Activated gamma-delta T cell treated with anti-CD3 and anti-CD28 coated beads, Interleukin-2, amount 50 U/mL, for 16 hours (primary cell): ENCODE measurements around the gene PIK3R6.

ENCODE experiments used
- DNase-seq: peaks from one replicate; pipeline ENCODE4 v3.0.0-alpha.2; 2020; ENCODE audit warnings: low read depth

Gene PIK3R6

GRCh38 chr17:8894673-8895578 lies 27.5 kb upstream of the PIK3R6 start:
- peak; percentile 22 for DNase-seq

- no peak for DNase-seq
Measured at GRCh38 chr17:8894202-8894671, 26.8 kb upstream of the PIK3R6 start.

GRCh38 chr17:8893621-8894201 lies 26.2 kb upstream of the PIK3R6 start:
- DNase-seq, result no peak

GRCh38 chr17:8893059-8893458 lies 25.6 kb upstream of the PIK3R6 start:
- DNase-seq, result no peak

- no peak for DNase-seq
Measured at GRCh38 chr17:8892338-8892690, 24.8 kb upstream of the PIK3R6 start.

GRCh38 chr17:8890671-8891070 lies 23.2 kb upstream of the PIK3R6 start:
- DNase-seq, result no peak

- no peak for DNase-seq
Measured at GRCh38 chr17:8889458-8890210, 22.2 kb upstream of the PIK3R6 start.

GRCh38 chr17:8888704-8889302 lies 21.3 kb upstream of the PIK3R6 start:
- no peak for DNase-seq

- no peak for DNase-seq
Measured at GRCh38 chr17:8887834-8888703, 20.6 kb upstream of the PIK3R6 start.

GRCh38 chr17:8887301-8887700 lies 19.8 kb upstream of the PIK3R6 start:
- DNase-seq, result no peak

GRCh38 chr17:8885967-8886684 lies 18.7 kb upstream of the PIK3R6 start:
- no peak for DNase-seq

- DNase-seq, result peak; percentile 53
Measured at GRCh38 chr17:8885163-8885966, 17.9 kb upstream of the PIK3R6 start.

GRCh38 chr17:8884336-8884990 lies 17.0 kb upstream of the PIK3R6 start:
- no peak for DNase-seq

- no peak for DNase-seq
Measured at GRCh38 chr17:8883353-8883752, 15.9 kb upstream of the PIK3R6 start.

GRCh38 chr17:8881606-8882005 lies 14.1 kb upstream of the PIK3R6 start:
- DNase-seq, result no peak

GRCh38 chr17:8880466-8880865 lies 13.0 kb upstream of the PIK3R6 start:
- no peak for DNase-seq

- no peak for DNase-seq
Measured at GRCh38 chr17:8879410-8879809, 11.9 kb upstream of the PIK3R6 start.

GRCh38 chr17:8877984-8878383 lies 10.5 kb upstream of the PIK3R6 start:
- DNase-seq, result no peak

GRCh38 chr17:8875957-8876356 lies 8.5 kb upstream of the PIK3R6 start:
- DNase-seq, result no peak
